HTR-8/SVneo (cell line): ENCODE data around the gene PLOD3.

Experiments used
- DNase-seq: peaks from one replicate; pipeline ENCODE4 v3.0.0; 2011; ENCODE audit warnings: low spot score, mixed read lengths; ENCODE audit not compliant: insufficient read length
- FAIRE-seq: peaks from 2 replicates; lab custom pipeline; 2011; peaks lifted over from hg19 to GRCh38; lab: Jason Lieb, UNC

The PLOD3 gene

GRCh38 chr7:101186844-101187428 is 30.4 kb downstream of the PLOD3 start:
- FAIRE-seq, result no peak
- no peak for DNase-seq

DNA sequence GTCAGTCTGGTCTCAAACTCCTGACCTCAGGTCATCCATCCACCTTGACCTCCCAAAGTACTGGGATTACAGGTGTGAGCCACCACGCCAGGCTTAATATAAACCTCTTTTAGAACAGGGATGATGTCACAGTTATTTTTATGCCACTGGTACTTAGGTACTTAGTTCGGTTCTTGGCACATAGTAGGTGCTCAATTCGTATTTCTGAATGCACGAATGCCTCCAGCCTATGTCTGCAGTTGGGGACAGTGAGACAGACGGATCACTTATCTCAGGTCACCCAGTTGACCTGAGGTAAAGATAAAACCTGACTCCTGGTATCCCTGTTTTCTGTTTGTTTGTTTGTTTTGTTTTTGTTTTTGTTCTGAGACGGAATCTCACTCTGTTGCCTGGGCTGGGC is 31.2 kb downstream of the PLOD3 start:
- DNase-seq (no peak), FAIRE-seq (no peak)

GRCh38 chr7:101185258-101185839 is 32.0 kb downstream of the PLOD3 start:
- no peak for FAIRE-seq
- no peak for DNase-seq

GRCh38 chr7:101180130-101180755 is 37.1 kb downstream of the PLOD3 start, which contains the start of gene NAT16:
NAT16 (minus strand) TSS chr7:101180293; CDS start chr7:101174807, 5,486 bp downstream.
- FAIRE-seq (no peak), DNase-seq (no peak)

DNA sequence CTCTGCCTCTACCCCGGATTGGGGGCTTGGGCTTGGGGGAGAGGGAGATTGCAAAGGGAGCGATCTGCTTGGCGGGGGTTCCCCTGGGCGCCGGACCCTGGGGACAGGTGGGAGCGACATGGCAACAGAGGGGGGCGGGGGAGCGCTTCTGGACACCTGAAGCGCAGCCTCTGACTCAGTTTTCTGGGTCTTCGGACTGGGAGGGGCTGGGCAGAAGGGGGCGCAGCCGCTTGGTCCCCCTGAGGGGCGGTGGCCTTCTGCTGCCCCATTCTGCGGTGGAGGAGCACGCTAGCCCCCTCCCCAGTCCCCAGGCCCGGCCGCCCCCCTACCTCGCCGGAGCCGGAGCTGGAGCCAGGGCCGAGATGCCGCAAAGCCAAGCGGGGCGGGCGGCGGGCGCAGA is 37.7 kb downstream of the PLOD3 start:
- DNase-seq (no peak), FAIRE-seq (no peak)

GRCh38 chr7:101179117-101179516 is 38.3 kb downstream of the PLOD3 start:
- DNase-seq, result no peak
- FAIRE-seq, result no peak

DNA sequence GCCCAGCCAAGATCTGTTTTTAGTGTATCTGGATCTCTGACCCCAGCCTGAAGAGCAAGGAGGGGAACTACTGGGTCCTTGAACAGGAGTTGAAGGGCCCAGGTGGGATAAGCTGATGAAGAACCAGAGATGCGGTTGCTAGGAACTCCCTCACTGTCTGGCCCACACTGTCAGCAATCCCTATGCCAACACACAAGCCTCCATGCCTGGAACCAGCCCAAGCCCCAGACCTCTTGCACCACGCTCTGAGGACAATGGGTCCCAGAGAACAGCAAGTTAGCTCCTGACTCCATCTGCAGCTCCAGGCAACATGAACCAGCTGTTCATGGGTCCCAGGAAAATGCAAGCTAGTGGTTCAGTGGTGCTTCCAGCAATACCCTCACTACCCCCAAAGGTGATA is 39.7 kb downstream of the PLOD3 start:
- no peak for FAIRE-seq
- DNase-seq, result no peak

GRCh38 chr7:101175664-101176063 is 41.7 kb downstream of the PLOD3 start:
- DNase-seq (no peak), FAIRE-seq (no peak)

GRCh38 chr7:101174322-101174854 is 43.0 kb downstream of the PLOD3 start:
- FAIRE-seq, result no peak
- DNase-seq, result no peak

- FAIRE-seq (no peak), DNase-seq (no peak)
These were observed 43.6 kb downstream of the PLOD3 start for GRCh38 chr7:101173752-101174244.

- DNase-seq (no peak), FAIRE-seq (peak; percentile 67)
These were observed 44.3 kb downstream of the PLOD3 start for GRCh38 chr7:101172854-101173751.

DNA sequence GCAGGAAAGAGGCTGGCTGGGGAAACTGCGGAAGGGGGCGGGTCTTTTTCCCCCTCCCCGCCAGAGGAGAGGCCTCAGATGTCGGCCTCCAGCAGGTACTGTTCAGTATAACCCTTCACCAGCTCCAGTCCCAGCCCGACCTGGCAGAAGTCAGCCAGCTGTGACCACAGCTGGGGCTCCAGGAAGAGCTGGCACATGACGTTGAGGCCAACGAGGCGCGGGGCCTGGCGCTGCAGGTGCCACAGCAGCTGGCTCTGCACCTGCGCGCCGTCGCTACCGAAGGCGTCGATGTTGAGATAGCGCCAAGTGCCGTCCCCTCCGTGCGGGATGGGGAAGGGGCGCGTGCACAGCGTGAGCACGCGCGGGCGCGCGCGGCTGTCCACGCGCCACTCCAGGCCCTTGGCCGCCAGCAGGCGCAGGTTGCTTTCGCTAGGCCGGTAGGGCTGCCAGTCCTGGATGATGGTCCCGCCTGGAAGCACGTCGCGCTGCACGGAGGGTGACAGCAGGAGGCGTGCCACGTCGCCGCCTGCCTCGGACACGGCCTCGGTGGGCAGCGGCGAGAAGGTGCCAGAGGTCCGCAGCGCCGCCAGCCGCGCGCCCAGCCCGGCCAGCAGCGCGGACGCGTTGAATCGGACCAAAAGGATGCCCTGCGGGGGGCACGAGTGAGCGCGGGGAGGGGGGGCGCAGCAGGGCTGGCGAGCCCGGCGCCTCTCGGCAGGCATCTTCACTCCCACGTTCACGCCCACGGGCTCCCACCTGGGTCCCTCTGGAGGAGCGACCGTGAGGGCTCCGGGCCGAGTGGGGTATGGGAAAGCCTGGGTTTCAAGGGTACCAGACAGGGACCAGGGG is 45.2 kb downstream of the PLOD3 start:
- no peak for DNase-seq

GRCh38 chr7:101171442-101171837 is 45.9 kb downstream of the PLOD3 start:
- DNase-seq (no peak), FAIRE-seq (no peak)

More for the DNA sequence above, 45.2 kb downstream of the PLOD3 start:
- no peak for FAIRE-seq

DNA sequence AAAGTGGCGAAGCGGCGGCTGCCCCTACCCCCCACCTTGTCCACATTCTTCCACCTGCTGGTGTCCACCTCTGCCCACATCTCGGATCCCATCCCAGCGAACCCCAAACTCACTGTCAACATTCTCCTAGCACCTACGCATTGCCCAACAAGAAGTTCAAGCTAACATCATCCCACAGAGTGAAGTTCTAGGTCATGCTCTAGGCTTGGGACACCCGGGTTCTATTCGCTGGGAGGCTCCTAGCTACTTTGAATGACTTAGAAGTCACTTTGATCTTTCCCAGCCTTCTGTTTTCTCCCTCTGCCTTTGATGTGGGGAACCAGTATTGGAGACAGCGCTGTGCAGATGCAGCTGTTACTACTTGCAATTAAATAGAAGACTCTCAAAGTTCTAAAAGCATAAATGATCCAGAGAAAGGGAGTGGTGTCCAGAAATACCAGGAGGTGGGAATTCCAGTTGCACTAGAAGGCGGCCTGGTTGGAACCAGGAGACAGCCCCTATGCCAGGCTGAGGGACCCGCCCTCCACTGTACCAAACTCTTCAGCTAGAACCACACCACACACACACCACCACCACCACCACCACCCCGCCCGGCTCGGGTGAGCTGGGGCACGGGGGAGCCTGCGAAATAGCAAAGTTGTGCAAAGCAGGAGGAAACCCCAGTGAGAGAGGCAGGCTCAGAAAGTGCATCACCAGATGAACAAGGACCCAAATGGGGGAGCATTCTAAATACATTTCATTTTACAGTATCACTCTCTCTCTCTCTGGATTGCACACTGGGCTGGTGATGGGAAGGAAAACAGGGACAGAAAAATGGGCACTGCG is 46.6 kb downstream of the PLOD3 start:
- FAIRE-seq, result no peak
- DNase-seq, result no peak

- DNase-seq (no peak), FAIRE-seq (no peak)
These were observed 47.4 kb downstream of the PLOD3 start for GRCh38 chr7:101169838-101170551.

DNA sequence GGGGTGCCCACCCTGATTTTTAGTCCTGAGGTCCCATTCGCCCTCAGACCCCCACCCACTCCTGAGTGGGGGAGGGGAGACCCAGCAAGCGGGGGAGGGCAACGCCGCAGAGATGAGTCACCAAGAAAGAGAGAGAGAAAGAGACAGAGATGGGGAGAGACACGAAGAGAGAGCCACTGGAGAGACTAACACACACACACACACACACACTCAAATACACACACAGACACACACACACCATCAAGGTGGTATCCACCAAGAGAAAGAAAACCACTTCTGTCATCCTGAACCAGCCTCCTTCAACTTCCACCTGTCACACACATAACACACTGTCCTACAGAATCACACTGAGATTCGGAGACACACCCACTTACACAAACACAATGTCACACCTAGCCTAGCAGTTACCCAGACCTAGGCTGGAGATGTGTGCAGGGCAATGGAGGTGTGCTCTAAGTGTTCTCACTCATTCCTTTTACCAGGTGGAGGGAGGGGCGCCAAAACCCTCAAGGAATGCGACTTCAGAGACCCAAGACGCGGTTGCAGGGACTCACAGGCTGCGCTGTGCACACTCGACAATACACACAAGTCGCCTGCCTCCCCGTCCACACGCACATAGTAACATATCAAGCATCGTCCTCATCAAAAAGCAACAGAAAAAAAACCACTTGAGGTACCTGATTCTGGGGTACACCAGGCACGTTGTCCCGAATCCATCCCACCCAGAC is 48.1 kb downstream of the PLOD3 start:
- no peak for DNase-seq
- no peak for FAIRE-seq

- no peak for FAIRE-seq
These were observed 48.9 kb downstream of the PLOD3 start for GRCh38 chr7:101168412-101169049.

More at GRCh38 chr7:101168412-101169049, 48.9 kb downstream of the PLOD3 start:
- DNase-seq, result no peak
